Astrocyte (in vitro differentiated cells and primary cell): ENCODE measurements around the gene RGL2. TPM values are rescaled to one million over a fixed set of nuclear protein-coding genes. Genes with fewer than 3 reads are reported as not detected.
A peak's percentile ranks its signal among the peaks of the same experiment; 100 is the strongest.

Source experiments
- DNase-seq: peaks from one replicate; pipeline ENCODE4 v3.0.0-alpha.2; 2010; ENCODE audit warnings: low read depth
- FAIRE-seq: peaks from 2 replicates; lab custom pipeline; 2011; peaks lifted over from hg19 to GRCh38; lab: Jason Lieb, UNC
- H2AFZ ChIP-seq: 2 replicates; pipeline ENCODE4 v1.6.0; 2012; ENCODE audit warnings: low read depth, low read length, inconsistent platforms
- H3K27ac ChIP-seq: 2 replicates; pipeline ENCODE4 v1.5.1; 2011; ENCODE audit warnings: low read depth, low read length, inconsistent platforms
- H3K27me3 ChIP-seq: 2 replicates; pipeline ENCODE4 v1.6.0; 2011; ENCODE audit warnings: low read length, inconsistent platforms; ENCODE audit not compliant: insufficient read depth
- H3K36me3 ChIP-seq: 2 replicates; pipeline ENCODE4 v1.5.1; 2011; ENCODE audit warnings: low read length, inconsistent platforms; ENCODE audit not compliant: insufficient read depth
- H3K4me1 ChIP-seq: 2 replicates; pipeline ENCODE4 v1.5.1; 2011; ENCODE audit warnings: low read length, inconsistent platforms; ENCODE audit not compliant: insufficient read depth
- H3K4me2 ChIP-seq: 2 replicates; pipeline ENCODE4 v1.6.0; 2012; ENCODE audit warnings: low read length, inconsistent platforms
- H3K4me3 ChIP-seq: 2 replicates; pipeline ENCODE4 v1.5.1; 2011; ENCODE audit warnings: low read depth, mild to moderate bottlenecking, low read length, inconsistent platforms; ENCODE audit not compliant: insufficient read depth
- H3K79me2 ChIP-seq: 2 replicates; pipeline ENCODE4 v1.6.0; 2012; ENCODE audit warnings: mild to moderate bottlenecking, low read length, inconsistent platforms; ENCODE audit not compliant: insufficient read depth
- H3K9ac ChIP-seq: 2 replicates; pipeline ENCODE4 v1.6.0; 2012; ENCODE audit warnings: mild to moderate bottlenecking, low read length, inconsistent platforms
- H3K9me3 ChIP-seq: 2 replicates; pipeline ENCODE4 v1.5.1; 2012; ENCODE audit warnings: low read depth, mild to moderate bottlenecking, low read length, inconsistent platforms; ENCODE audit not compliant: insufficient read depth
- H4K20me1 ChIP-seq: 2 replicates; pipeline ENCODE4 v1.6.0; 2012; ENCODE audit warnings: low read length, inconsistent platforms; ENCODE audit not compliant: insufficient read depth
- H3K27ac Mint-ChIP-seq: one replicate; pipeline ENCODE4 v1.8.0; 2021; ENCODE audit warnings: mild to moderate bottlenecking, mixed read lengths; ENCODE audit not compliant: unreplicated experiment
- H3K27me3 Mint-ChIP-seq: one replicate; pipeline ENCODE4 v1.8.0; 2021; ENCODE audit warnings: low read depth, mixed read lengths; ENCODE audit not compliant: unreplicated experiment
- H3K36me3 Mint-ChIP-seq: one replicate; pipeline ENCODE4 v1.8.0; 2021; ENCODE audit warnings: low read depth, mixed read lengths; ENCODE audit not compliant: unreplicated experiment
- H3K4me1 Mint-ChIP-seq: one replicate; pipeline ENCODE4 v1.8.0; 2021; ENCODE audit warnings: low read depth, mixed read lengths; ENCODE audit not compliant: unreplicated experiment
- H3K4me3 Mint-ChIP-seq: one replicate; pipeline ENCODE4 v1.8.0; 2021; ENCODE audit warnings: mild to moderate bottlenecking, moderate library complexity, mixed read lengths; ENCODE audit not compliant: unreplicated experiment
- H3K9me3 Mint-ChIP-seq: one replicate; pipeline ENCODE4 v1.8.0; 2021; ENCODE audit warnings: mild to moderate bottlenecking, mixed read lengths; ENCODE audit not compliant: unreplicated experiment
- EZH2 ChIP-seq: IDR thresholded peaks from 2 replicates; pipeline ENCODE4 v1.6.1; 2012; ENCODE audit warnings: mild to moderate bottlenecking, low read length, inconsistent platforms; ENCODE audit not compliant: insufficient read depth
- total RNA-seq: library from RNA; stranded (reverse); gene quantifications from 2 replicates; pipeline ENCODE4 v1.2.1, GENCODE V29; 2021
- TF ChIP-seq, protein P1 (sequence below): IDR thresholded peaks from 2 replicates; pipeline ENCODE4 v1.5.1; 2011; ENCODE audit warnings: low read depth, mild to moderate bottlenecking, inconsistent platforms, low read length, moderate library complexity; ENCODE audit not compliant: insufficient read depth

RGL2 gene
- total RNA-seq, 1 donor from 2014 or later, result 36.5 TPM

DNA sequence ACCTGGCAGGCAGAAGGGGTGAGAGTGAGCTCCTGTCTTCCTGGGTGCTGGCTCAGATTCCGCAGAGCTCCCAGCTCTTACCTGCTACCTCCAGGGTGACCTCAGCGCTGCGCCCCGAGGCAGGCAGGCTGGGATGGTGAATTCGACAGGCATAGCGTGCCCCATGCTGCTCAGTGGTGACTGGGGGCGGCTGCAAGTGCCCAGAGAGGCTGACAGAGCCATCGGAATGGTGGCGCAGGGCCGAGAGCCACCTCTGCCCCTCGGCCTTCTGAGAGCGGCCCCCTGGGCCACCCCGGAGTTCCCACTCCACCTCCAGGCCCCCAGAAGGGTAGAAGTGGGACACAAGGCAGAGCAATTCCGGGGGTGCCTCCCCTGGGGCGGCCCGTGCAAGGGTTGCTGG is 5.5 kb upstream of the RGL2 start:
- DNase-seq, result no peak
- no peak overlapping the region for H3K27ac ChIP-seq
- no peaks in the 10 kb centered on the region for H3K4me1 ChIP-seq
- H3K4me2 ChIP-seq, result no peak overlapping the region
- H3K36me3 ChIP-seq, result peaks cover 4% of the 10 kb centered on the region
- Mint-ChIP-seq H3K4me3 (no peak overlapping the region), H3K27ac (no peak overlapping the region), H3K27me3 (no peaks in the 10 kb centered on the region), H3K9me3 (no peaks in the 10 kb centered on the region), H3K4me1 (peaks cover 7% of the 10 kb centered on the region), H3K36me3 (peaks cover 11% of the 10 kb centered on the region)
- FAIRE-seq, result no peak
- TF ChIP-seq EZH2, result no peak
- TF ChIP-seq, protein P1, sequence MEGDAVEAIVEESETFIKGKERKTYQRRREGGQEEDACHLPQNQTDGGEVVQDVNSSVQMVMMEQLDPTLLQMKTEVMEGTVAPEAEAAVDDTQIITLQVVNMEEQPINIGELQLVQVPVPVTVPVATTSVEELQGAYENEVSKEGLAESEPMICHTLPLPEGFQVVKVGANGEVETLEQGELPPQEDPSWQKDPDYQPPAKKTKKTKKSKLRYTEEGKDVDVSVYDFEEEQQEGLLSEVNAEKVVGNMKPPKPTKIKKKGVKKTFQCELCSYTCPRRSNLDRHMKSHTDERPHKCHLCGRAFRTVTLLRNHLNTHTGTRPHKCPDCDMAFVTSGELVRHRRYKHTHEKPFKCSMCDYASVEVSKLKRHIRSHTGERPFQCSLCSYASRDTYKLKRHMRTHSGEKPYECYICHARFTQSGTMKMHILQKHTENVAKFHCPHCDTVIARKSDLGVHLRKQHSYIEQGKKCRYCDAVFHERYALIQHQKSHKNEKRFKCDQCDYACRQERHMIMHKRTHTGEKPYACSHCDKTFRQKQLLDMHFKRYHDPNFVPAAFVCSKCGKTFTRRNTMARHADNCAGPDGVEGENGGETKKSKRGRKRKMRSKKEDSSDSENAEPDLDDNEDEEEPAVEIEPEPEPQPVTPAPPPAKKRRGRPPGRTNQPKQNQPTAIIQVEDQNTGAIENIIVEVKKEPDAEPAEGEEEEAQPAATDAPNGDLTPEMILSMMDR, result no peak
- H3K9ac ChIP-seq, result no peak overlapping the region
- no peak overlapping the region for H2AFZ ChIP-seq
- H3K79me2 ChIP-seq, result peaks cover 47% of the 10 kb centered on the region
- no peaks in the 10 kb centered on the region for H3K27me3 ChIP-seq
- H3K9me3 ChIP-seq, result no peaks in the 10 kb centered on the region
- no peak overlapping the region for H3K4me3 ChIP-seq
- H4K20me1 ChIP-seq, result peaks cover 48% of the 10 kb centered on the region

DNA sequence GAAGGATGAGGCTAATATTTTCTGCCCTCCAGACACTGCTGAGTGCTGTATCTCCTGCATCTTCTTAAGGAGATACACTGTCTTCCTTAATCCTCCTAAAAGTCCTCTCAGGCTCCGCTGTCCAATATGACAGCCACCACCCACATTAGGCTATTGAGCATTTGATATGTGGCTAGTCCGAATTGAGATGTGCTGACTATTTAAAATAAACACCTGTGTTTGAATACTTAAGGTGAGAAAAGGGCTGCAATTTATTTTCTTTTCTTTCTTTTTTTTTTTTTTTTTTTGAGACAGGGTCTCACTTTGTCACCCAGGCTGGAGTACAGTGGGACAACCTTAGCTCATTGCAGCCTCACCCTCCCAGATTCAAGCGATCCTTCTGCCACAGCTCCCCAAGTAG is 3.1 kb upstream of the RGL2 start:
- Histone ChIP-seq H3K9me3 (no peaks in the 10 kb centered on the region), H3K27me3 (no peaks in the 10 kb centered on the region), H4K20me1 (peaks cover 48% of the 10 kb centered on the region), H3K9ac (no peak overlapping the region), H3K4me2 (no peak overlapping the region), H3K27ac (no peak overlapping the region), H3K4me1 (peaks cover 8% of the 10 kb centered on the region), H3K36me3 (peaks cover 4% of the 10 kb centered on the region), H3K79me2 (peaks cover 50% of the 10 kb centered on the region), H3K4me3 (no peak overlapping the region), H2AFZ (no peak overlapping the region)
- no peak for FAIRE-seq
- no peaks in the 10 kb centered on the region for H3K9me3 Mint-ChIP-seq
- peaks cover 7% of the 10 kb centered on the region for H3K4me1 Mint-ChIP-seq
- TF ChIP-seq EZH2, result no peak
- TF ChIP-seq, protein P1, result no peak
- no peak overlapping the region for H3K27ac Mint-ChIP-seq
- no peaks in the 10 kb centered on the region for H3K27me3 Mint-ChIP-seq
- H3K4me3 Mint-ChIP-seq, result no peak overlapping the region
- no peak for DNase-seq
- H3K36me3 Mint-ChIP-seq, result peaks cover 11% of the 10 kb centered on the region

DNA sequence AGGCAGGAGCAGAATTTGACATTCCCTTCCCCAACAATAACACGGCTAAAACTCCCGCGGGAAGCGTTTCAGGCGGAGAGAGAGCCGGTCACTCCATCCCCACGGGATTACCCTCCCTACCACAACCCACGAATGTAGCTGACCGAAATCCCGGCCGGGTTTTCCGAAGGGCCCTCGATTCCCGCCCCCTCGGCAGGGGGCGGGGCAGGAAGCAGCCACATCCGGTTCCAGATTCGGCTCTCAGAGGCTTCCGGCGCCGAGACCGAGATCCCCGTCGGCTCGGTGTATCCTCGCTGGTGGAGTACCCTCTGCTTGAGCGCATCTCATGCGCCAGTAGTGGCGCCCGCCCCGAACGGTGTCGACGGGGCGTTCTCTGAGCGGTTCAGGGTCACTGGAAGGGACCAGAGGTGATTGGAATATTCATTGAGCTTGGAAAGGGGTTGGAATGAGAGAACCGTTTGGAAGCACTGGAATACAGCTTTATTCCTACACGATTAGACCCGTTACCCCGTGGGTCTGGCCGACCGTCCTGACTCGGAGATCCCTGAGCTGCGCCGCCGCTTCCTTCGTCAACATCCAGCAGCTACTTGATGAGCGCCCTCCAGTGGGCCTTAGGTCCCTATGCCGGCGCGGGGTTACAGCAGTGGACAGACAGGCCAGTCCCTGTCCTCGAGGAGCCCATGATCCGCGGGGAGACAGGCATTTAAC is 649 bp upstream of the RGL2 start:
- Histone ChIP-seq H3K27ac (peak overlapping the region; percentile 87), H3K4me1 (peaks cover 8% of the 10 kb centered on the region), H3K36me3 (peaks cover 4% of the 10 kb centered on the region), H4K20me1 (peaks cover 31% of the 10 kb centered on the region), H3K4me2 (peak overlapping the region; percentile 99), H3K4me3 (peak overlapping the region; percentile 80), H3K9me3 (no peaks in the 10 kb centered on the region), H3K27me3 (no peaks in the 10 kb centered on the region), H3K79me2 (peaks cover 36% of the 10 kb centered on the region), H3K9ac (peak overlapping the region; percentile 92), H2AFZ (peak overlapping the region; percentile 68)
- peaks cover 7% of the 10 kb centered on the region for H3K4me1 Mint-ChIP-seq
- peak overlapping the region; percentile 97 for H3K4me3 Mint-ChIP-seq
- peak overlapping the region; percentile 99 for H3K27ac Mint-ChIP-seq
- FAIRE-seq (no peak), DNase-seq (peak; percentile 82)
- peaks cover 11% of the 10 kb centered on the region for H3K36me3 Mint-ChIP-seq
- H3K27me3 Mint-ChIP-seq, result no peaks in the 10 kb centered on the region
- no peak for TF ChIP-seq EZH2
- TF ChIP-seq, protein P1, result peak; percentile 50
- no peaks in the 10 kb centered on the region for H3K9me3 Mint-ChIP-seq
